Measurements from ENCODE around the gene CDC42SE1.

DNA sequence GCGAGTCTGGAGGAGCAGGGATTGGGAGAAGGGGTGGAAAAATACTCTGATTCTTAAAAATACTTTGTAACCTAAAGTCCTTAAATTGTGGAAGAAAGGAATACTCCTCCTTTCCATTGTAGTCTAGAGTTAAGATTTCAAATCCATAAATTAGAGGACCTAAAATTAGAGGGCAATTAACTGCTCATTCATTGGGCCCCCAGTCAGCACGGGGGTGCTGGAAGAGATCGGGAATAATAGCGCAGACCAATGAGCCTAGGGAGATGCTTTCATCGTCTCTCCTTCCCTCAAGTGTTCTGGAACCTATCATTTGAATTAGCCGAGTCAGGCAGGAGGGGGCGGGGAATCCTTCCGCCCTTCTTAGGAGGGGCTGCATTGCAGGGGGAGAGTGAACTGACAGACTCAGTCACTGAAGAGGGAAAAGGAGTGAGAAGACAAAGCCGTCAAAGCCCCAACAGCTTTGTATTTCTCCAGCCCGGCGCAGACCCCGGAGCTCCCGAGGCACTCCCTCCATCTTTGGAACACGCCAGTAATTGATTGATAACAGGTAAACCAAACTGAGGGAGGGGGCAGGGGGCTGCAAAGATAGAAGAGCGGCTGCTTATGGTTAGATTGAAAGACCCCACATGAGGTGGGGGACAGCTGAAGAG lies 710 bp upstream of the CDC42SE1 start, which contains the start of gene MLLT11:
- TF ChIP-seq CTCF (conservative IDR thresholded peaks at IDR 0.05; ENCODE audit: low read depth, low read length) (no peak; the same call in 1 of the 2 replicates), EZH2 (IDR thresholded peaks at IDR 0.05; ENCODE audit: borderline replicate concordance, low read depth, low read length, poor library complexity, severe bottlenecking) (no peak)
